Measurements from ENCODE around the gene PTEN.
"Not testable (repeated sequence)": the region's sequence is repeated elsewhere in the genome, so short reads cannot be mapped to it uniquely, and the experiment has no call there.

PTEN gene

DNA sequence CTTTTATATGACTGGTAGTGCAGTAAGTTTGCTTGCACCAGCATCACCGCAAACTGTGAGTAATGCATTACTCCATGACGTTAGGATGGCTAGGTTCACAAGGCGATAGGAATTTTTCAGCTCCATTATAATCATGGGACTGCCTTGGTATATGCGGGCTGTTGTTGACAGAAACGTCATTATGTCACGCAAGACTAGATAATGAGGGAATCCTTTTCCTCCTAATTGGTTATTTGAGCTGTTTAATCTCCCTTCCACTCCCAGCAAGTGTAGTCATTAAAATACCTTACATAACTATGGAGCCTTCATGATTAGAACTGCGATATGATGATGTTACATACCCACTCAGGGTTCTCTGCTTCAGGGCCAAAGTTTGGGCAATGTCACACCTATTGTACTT lies 17.4 kb upstream of the PTEN start:
- no peak for DNase-seq (ENCODE audit: low spot score)

DNA sequence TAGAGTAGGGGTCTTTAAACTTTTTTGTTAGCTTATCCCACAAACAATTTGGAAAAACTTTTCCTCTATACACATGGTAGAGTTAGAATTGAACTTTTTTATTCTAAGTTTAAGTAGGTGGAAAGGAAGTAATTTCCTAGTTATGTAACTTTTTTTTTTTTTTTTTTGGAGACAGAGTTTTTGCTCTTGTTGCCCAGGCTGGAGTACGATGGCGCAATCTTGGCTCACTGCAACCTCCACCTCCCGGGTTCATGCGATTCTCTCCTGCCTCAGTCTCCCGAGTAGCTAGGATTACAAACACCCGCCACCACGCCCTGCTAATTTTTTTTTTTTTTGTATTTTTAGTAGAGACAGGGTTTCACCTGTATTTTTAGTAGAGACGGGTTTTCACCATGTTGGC lies 16.7 kb upstream of the PTEN start:
- DNase-seq (ENCODE audit: low spot score) = not testable (repeated sequence)

DNA sequence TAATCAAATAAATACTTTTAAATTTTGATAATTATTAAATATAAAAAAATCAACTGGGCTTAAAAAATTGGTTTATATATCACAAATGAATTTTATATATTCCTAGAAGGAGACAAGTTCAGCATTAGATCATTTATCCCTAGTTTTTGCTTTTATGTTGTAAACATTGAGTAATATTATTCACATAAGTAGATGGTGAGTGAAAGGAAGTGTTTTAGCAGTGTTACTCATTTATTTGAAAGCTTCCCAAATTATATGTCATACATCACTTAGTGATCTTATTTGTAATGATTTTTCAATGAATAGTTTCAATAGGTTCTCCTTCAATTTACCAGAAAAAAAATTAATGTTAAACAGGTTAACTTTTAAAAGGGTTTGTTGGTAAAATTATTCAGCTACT lies 15.9 kb upstream of the PTEN start:
- no peak for DNase-seq (ENCODE audit: low spot score)

DNA sequence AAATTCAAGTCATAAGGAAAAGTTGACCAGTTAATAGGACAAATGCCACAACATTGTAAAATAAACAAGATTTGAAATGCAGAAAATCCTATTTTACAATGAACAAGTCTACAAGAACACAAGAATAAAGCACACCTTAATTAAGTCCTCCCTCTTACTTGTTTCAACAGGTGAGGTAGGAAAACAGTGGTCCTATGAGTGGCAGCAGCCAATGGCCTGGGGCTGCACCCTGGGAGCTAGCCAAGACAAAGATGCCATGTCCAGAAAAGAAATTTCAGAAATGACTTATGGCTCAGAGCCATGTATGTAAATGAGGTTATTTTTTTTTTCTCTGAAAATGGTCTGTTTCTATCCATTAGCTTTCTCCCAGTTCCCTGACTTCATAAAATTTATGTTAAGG lies 14.4 kb upstream of the PTEN start:
- no peak for DNase-seq (ENCODE audit: low spot score)

DNA sequence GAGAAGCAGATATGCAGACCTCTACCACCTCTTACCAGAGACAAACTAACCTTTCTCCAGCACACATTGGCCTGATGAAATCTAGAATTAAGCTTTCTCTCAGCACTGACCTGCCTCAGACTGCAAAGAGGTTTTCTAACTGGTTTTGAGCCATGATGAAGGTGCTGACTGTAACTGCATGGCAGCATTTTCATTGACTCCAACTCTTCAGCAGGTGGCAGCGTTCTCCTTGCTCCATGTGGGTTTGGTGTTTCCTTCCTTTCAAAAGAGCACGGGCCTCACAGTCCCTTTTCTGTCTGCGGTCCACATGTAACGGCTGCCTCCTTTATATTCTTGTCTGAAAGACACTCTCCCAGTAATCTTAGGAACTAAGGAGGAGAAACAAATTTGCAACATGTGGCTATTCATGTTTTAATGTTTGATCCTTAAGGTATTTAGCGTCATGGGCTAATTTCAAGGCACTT lies 12.7 kb upstream of the PTEN start:
- DNase-seq (ENCODE audit: low spot score) = peak; percentile 78

DNA sequence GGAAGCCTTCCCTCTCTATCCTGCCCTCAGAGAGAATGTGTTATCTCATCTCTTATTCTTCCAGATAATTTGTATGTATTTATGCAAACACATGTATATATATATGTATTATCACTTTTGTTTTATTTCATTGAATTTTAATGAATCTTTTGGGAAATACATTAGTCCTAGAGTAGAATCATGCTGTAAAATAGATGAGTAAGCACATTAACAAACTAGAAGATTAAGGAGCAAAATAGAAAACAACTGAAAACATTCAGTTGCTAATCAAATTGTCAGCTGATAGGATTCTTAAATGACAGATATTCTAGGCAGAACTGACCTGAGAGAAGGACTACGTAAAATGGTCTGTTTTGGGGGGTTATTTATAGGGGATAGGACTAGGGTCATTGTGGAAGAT lies 11.3 kb upstream of the PTEN start:
- DNase-seq (ENCODE audit: low spot score) = no peak

DNA sequence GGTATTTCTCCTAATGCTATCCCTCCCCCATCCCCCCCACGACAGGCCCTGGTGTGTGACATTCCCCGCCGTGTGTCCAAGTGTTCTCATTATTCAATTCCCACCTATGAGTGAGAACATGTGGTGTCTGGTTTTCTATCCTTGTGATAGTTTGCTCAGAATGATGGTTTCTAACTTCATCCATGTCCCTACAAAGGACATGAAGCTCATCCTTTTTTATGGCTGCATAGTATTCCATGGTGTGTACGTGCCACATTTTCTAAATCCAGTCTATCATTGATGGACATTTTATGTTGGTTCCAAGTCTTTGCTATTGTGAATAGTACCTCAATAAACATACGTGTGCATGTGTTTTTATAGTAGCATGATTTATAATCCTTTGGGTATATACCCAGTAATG lies 8.2 kb upstream of the PTEN start:
- not testable (repeated sequence) for DNase-seq (ENCODE audit: low spot score)

DNA sequence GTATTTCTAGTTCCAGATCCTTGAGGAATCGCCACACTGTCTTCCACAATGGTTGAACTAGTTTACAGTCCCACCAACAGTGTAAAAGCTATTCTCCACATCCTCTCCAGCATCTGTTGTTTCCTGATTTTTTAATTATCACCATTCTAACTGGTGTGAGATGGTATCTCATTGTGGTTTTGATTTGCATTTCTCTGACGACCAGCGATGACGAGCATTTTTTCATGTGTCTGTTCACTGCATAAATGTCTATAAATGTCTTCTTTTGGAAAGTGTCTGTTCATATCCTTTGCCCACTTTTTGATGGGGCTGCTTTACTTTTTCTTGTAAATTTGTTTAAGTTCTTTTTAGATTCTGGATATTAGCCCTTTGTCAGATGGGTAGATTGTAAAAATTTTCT lies 7.8 kb upstream of the PTEN start:
- not testable (repeated sequence) for DNase-seq (ENCODE audit: low spot score)

DNA sequence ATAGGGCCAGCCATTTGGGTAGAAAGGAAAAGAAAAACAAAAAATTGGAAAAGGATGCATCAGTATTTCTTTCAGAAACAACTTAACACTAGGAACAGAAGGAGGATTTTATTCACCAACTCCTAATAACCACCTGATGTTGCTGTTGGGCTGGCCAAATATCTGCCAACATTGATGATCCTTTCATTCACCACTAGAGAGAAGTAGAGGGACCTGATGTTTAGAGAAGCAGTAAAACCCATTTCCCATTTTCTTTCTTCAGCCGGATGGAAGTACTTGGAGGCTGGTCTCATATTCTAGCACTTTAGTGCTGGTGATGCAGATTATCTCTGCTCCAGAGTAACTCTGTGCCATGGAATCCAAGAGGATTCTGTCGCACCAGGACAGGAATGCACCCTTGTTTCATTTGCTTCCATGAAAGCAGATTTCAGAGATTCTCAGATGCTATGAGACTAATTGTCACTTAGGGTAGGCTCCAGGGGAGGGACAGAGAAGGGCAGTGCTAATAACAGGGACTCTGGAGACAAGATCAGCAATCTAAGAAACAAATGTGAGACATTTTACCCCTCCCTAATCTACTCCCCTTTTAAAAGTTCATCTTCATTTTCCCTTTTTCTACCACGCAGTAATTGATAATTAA lies 3.1 kb upstream of the PTEN start:
- DNase-seq (ENCODE audit: low spot score) = peak; percentile 86

DNA sequence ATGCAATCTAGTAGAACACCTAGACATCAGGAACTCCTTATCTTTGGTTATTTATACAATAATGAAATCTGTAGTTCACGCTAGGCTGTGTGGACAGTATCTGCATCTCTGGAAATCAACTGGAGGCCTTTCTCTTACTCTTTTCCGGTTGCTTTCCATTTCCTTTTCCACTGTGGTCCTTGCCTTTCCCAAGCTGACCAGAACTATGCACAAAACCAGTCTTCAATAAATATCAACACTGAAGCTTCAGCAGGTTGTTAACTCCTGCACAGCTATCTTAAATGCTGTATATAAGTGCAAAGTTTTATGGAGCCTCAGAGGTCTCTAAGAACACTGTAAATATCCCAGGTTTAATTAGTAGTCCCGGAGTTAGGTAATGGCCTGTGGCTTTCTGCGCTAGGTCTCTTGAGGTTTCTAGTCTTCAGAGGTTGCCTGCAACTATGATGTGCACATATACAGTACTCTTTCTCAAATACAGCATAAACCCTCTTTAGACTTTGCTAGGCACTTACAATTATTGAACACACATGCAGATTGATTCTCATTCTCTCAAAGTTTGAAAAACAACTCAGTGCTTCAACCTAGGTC lies 2.5 kb upstream of the PTEN start:
- DNase-seq (ENCODE audit: low spot score) = peak; percentile 56

DNA sequence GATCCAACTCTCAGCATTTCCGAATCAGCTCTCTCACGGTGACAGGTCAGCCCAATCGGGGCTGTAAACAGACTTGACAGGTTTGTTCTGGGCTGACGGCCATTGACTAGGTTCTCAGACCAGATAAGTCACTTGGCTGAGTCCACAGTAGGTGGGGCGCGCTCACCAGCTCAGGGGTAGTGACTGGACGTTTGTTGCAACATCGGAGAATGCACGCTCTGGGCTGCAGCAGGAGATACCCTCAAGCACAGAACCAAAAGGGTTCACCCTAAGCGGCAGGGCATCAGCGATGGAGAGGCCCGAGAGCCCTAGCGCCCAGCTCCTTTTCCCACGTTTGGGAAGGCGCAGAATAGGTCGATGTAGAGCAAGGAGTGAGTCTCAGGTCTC lies 1.9 kb upstream of the PTEN start:
- peak; percentile 70 for DNase-seq (ENCODE audit: low spot score)

DNA sequence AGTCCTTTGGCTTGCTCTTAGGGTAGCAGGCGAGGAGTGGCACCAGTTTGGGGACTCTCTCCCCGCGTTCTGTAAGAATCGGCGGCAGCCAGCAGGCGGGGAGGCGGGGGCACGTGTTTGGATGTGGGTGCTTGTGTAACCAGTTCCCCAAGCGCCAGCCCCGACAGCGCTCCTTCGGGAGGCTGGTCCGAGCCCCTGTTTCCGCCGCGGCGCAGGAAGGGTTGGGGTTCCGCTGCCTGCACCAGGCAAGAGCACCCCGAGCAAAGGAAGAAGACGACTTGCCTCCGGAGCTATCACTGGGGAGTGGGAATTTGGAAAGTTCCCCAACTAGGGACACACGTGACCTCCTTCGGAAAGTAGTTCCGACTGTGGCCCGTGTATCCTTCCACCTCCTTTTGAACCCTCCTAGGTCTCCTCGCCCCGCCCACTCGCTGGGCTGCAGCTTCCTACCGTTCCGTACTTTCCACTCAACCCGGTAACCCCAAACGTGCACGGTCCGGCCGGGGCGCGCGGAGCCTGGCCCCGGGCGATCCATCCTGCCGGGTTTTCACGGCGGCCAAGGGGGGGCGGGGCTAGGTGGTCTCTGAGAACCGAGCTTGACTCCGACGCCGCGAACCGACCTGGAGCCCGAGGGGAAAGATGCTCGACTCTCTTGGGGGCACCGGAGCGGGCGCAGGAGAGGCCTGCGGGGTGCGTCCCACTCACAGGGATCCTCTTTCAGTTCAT lies 1.3 kb upstream of the PTEN start:
- DNase-seq (ENCODE audit: low spot score) = peak; percentile 96

DNA sequence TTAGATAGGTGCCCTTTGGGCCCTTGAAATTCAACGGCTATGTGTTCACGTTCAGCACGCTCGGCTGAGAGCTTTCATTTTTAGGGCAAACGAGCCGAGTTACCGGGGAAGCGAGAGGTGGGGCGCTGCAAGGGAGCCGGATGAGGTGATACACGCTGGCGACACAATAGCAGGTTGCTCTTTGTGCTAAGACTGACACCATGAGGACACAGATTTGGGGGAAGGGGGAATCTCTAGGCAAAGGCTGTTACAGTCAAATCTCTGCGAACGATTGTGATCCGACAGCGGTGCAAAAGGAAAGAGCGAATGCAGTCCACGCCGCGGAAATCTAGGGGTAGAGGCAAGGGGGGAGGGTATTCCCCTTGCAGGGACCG lies 759 bp upstream of the PTEN start:
- no peak for DNase-seq (ENCODE audit: low spot score)

DNA sequence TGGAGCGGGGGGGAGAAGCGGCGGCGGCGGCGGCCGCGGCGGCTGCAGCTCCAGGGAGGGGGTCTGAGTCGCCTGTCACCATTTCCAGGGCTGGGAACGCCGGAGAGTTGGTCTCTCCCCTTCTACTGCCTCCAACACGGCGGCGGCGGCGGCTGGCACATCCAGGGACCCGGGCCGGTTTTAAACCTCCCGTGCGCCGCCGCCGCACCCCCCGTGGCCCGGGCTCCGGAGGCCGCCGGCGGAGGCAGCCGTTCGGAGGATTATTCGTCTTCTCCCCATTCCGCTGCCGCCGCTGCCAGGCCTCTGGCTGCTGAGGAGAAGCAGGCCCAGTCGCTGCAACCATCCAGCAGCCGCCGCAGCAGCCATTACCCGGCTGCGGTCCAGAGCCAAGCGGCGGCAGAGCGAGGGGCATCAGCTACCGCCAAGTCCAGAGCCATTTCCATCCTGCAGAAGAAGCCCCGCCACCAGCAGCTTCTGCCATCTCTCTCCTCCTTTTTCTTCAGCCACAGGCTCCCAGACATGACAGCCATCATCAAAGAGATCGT lies 598 bp downstream of the PTEN start:
- DNase-seq (ENCODE audit: low spot score) = not testable (repeated sequence)

DNA sequence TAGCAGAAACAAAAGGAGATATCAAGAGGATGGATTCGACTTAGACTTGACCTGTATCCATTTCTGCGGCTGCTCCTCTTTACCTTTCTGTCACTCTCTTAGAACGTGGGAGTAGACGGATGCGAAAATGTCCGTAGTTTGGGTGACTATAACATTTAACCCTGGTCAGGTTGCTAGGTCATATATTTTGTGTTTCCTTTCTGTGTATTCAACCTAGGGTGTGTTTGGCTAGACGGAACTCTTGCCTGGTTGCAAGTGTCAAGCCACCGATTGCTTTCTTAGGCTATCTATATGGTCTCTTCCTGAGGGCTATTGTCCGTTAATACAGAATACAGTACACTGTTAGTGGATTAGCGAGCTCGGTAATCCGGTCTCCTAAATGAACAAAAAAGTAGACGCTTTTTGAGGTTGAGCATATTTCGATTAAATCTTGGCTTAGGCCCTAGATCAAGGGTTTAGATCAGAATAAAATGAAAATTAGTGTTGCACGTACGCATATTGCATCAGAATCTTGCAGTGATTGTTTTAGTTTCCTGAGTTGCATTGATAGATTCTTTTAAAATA lies 1.2 kb downstream of the PTEN start:
- peak; percentile 61 for DNase-seq (ENCODE audit: low spot score)

DNA sequence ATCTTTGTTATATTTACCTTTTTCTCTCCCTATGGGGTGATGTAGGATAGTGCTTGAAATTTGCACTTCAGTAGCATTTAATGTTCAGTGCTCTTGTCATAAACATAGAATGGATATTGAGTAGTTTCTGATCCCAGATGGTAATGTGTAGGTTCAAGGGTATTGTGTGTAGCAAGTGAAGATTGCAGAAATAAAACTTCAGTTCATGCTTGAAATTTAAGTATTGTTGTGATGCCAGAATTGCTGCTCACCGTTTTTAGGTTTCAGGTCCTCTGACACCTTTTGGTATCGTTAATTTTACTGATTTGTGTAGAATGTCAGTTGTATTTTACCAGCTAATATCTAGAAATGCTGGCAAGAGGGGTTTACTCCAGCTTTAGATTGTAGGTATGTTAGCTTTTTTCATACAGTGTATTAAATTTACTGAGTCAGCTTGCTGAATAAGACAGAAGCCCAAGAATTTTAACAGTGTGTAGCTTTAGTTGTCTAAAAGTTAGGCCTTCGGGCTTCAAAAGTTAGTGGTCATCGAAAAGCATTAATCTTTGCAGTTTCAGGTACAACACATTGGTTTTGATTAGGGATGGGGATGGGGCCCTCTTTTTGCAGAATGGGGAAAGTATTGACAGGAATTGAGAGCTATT lies 1.9 kb downstream of the PTEN start:
- peak; percentile 45 for DNase-seq (ENCODE audit: low spot score)

DNA sequence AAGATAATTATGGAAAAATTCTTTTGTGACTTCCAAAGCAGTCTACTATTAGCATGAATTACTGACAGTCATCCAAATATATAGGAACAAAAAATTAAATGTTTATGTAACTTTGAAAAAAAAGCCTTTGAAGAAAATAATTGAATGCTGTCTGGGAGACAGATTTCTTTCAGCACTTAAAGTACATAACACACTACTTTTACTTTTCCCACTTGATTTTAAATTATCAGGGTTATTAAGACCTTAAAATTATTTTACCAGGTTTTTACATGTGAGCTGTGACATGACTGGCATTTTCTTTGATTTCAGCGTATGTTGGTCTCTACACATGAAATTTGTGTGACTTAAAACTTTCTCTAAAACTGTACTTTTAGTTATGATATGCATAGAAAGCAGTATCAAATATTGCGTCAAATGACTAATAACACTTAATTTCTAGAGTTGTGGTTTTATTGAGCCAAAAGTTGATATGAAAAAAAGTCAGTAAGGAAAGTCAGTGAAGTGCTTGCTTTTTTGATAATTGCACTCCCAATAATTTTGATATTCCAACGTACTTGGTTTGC lies 3.1 kb downstream of the PTEN start:
- DNase-seq (ENCODE audit: low spot score) = no peak

DNA sequence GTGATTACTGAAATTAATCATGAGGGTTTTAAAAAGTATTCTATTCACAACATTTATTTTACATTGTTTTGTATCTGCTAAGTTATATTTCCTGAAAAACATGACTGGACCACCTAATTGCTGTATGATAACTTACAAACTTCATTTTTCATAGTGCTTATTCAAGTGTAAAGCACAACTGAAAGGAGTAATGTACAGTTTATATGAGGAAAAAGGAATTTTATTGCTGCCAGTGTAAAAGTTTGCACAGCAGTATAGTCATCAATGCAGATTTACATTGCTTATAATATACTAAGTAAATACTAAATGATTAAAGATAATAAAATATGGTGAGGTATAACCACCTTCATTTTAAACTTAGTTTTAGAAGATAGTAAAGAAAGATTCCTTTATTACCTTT lies 4.0 kb downstream of the PTEN start:
- no peak for DNase-seq (ENCODE audit: low spot score)

DNA sequence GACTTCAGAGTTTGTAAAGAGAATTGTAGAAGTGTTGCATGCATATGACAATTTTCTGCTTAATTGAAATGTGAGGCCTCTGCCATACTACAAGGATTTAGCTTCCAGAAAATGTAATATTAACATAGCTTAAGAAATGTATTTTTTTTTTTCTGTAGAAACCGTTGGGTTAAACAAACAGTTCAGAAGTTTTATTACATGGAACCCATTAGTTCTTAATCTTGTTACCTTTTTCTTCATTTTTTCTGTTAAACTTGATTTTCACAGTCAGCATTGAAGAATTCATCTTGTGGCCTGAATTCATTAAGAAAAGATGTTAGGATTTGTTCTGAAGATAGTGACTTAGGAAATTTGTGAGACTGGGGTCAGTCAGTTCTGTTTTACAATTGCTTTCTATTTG lies 4.9 kb downstream of the PTEN start:
- DNase-seq (ENCODE audit: low spot score) = no peak

DNA sequence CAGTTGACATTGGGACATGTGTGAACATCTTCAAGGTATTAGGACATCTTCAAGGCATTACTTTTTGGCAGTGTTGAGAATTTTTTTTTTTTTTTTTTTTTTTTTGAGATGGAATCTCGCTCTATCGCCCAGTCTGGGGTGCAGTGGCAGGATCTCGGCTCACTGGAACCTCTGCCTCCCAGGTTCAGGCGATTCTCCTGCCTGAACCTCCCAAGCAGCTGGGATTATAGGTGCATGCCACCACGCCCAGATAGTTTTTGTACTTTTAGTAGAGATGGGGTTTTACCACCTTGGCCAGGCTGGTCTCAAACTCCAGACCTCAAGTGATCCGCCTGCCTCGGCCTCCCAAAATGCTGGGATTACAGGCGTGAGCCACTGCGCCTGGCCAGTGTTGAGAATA lies 5.7 kb downstream of the PTEN start:
- DNase-seq (ENCODE audit: low spot score) = not testable (repeated sequence)

DNA sequence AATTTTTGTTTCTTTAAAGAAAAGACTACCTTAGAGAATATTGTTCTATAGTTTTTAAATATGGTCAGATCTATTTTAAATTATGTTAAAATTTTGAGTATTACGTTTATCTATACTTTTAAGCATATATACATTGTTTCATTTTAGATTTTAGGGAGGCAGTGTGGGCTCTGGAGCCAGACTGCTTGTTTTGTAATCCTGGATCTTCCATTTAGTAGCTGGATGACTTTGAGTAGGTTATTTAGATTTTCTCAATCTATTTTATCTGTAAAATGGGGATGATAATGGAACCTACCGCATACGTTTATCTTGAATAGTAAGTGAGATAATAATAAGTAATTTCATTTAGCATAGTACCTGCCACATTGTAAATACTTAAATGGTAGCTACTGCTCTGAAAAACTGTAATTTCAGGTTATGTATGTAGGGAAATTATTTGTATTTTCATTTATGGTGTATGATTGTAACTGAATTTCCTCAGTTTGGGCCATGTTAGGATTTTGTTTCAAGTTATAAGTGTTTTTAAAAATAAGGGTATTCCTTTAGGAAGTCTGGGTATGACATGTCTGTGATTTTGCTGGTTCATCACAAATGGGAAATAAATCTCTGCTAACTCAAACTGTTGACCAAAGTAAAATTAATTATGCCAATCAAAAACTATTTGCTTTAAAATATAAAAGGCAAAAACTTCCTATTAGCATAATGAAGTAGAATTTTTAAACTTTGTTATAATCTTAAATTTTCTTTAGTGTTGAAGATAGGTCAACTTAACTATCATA lies 6.5 kb downstream of the PTEN start:
- DNase-seq (ENCODE audit: low spot score) = no peak
